AML-193 (cell line): ENCODE measurements around the gene EML5.

ENCODE experiments used
- DNase-seq, 2 experiments: peaks; one replicate each; lab custom pipeline; 2025; lab: John Stamatoyannopoulos, UW

The EML5 gene

GRCh38 chr14:88707088-88707487, 85.7 kb downstream of the EML5 start:
- DNase-seq: no peak

DNA sequence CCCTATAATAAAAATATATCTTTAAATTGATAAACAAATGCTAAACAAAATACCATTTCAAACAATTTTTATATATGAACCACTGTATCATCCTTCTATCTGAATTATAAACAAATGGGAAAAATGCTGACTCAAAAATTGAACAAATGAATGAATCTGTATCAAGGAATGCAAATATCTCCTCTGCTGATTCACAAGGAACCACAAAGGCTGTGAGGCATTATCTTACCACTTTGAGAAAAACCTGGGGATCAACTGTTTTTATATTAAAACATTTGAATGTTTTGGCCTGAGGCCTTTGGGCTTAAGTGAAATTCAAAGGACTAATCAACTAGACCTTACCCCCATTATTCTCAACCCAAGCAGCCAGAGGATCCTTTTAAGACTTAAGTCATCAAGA, 86.3 kb downstream of the EML5 start:
- no peak for DNase-seq

GRCh38 chr14:88698651-88699050, 94.1 kb downstream of the EML5 start:
- DNase-seq: no peak

- no peak for DNase-seq
These were observed 96.9 kb downstream of the EML5 start for GRCh38 chr14:88695870-88696269.

- DNase-seq: no peak
These were observed 104.4 kb downstream of the EML5 start for GRCh38 chr14:88688386-88688785.

DNA sequence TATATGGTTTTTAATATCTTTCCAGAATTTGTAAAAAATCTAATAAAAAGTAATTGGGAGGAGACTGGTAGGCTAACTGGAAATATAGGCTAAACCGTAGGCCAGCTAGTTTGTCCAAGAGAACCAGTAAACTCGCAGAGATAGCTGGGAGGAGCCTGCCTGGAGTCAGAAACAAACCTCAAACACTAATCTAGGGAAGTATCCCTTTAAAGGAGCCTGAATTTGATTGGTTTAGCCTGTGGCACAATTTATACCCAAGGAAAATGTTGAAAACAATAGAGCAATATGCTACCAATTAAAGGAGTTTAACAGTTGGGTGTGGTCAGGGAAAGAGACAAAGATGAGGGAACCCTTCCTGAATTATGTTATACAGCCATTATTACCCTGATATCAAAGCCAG, 109.6 kb downstream of the EML5 start:
- no peak for DNase-seq

GRCh38 chr14:88682495-88683114, 110.1 kb downstream of the EML5 start:
- no peak for DNase-seq

- DNase-seq: no peak
These were observed 110.8 kb downstream of the EML5 start for GRCh38 chr14:88681755-88682494.

DNA sequence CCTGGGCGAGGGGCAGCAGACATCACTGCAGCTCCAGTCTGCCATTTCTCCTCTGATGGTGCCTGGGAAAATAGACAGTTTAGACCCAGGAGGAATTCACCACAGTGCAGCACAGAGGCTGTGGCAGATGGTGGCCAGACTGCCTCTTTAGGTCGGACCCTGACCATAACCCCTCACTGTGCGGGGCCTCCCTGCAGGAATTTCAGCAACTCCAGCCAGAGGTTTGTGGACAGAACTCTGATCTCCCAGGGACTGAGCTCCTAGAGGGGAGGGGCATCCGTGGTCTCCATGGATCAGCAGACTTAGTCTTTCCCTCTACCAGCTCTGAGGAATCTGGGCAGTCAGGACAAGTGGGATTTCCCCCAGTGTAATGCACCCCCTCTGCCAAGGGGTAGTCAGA, 123.4 kb downstream of the EML5 start:
- DNase-seq: no peak

DNA sequence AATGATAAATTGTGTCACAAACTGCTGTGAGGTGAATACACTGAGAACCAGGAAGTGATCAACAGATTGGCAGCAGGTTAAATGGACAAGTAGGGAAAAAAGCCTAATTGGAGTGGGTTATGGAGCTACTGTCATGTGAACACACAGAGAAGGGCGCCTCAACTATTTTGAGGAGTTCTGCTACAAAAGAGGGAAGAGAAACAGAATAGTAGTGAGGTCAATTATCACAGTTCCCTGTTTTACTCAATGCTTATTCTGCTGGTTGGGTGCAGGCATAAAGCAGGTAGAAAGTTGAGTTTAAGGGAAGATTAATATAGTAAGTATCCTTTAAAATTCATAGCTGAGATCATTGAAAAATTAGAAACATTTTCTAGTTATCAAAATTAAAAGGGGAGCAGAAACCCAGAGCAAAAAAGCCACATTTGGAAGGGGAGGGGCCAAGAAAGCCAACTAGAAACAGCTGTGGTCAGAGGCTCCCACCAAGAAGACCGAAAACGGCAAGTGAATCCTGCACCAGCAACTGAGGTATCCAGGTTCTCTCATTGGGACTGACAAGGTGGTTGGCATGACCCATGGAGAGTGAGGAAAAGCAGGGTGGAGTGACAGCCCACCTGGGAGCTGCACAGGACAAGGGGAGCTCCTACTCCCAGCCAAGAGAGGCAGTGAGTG, 124.2 kb downstream of the EML5 start:
- no peak for DNase-seq

GRCh38 chr14:88667555-88668273, 125.0 kb downstream of the EML5 start:
- peak; percentile 70 to 71 for DNase-seq

DNA sequence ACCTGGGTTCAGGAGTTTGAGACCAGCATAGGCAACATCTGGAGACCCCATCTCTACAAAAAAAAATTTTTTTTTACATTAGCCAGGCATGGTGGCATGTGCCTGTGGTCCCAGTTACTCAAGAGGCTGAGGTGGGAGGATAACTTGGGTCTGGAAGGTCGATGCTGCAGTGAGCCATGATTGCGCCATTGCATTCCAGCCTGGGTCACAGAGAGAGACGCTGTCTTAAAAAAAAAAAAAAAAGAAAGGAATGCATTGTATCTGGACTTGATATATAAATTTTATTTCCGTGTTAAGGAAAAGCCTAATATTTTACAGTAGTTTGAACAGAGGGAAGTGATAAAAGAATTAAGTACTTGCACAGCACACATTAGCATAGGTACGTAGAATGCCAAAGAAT, 132.7 kb downstream of the EML5 start:
- DNase-seq: no peak

- DNase-seq: no peak
These were observed 153.5 kb downstream of the EML5 start for GRCh38 chr14:88639221-88639620.

GRCh38 chr14:88632512-88632911, 160.2 kb downstream of the EML5 start:
- no peak for DNase-seq

DNA sequence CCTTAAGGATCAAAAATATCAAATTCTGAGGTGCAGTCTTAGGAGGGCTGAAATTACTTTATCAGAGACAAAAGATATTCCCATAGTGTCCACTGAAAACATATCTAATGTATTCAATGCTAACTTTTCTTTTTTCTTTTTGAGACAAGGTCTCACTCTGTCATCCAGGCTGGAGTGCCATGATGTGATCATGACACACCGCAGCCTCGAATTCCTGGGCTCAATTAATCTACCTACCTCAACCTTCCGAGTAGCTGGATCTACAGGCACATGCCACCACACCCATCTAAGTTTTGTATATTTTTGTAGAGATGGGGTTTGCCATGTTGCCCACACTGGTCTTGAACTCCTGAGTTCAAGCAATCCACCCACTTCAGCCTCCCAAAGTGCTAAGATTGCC, 161.7 kb downstream of the EML5 start:
- no peak for DNase-seq

DNA sequence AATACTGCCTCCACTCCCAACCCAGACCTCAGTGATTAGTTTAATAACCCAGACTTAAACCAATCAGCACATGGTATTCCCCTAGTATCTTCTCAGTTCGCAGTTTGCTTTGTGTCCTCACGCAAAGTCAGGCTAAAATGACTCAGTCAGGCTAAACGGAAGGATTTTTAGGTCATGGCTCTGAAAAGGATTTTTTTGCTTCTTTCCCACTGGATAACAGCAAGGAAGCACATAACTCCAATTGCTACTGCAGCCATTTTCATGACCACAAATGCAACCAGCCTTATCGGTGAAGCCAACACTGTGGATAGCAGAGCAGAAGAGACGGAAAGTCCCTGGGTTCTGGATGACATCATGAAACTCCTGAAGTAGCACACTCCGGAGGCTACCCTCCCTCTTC, 162.2 kb downstream of the EML5 start:
- DNase-seq: no peak

- DNase-seq: no peak
These were observed 164.3 kb downstream of the EML5 start for GRCh38 chr14:88628462-88628861.

GRCh38 chr14:88628033-88628432, 164.7 kb downstream of the EML5 start:
- DNase-seq: no peak

GRCh38 chr14:88625671-88626070, 167.1 kb downstream of the EML5 start:
- DNase-seq: no peak

DNA sequence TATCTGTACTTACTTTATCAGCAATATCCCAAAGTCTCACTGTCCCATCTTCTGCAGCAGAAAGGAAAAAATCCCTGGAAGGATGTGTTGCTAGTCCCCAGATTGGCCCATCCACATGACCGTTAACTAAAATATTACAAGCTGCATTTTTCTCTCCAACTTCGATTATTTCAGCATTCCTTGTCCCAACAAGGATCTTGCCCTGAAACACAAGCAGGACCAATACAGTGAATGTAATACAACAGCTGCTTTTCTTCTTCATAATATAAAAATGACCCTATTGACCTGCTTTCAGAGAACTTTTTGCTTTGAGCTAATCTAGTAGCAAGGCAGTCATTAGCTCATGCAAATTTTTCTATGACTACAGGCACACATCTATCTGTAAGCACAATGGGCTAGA, 171.7 kb downstream of the EML5 start:
- DNase-seq: no peak

DNA sequence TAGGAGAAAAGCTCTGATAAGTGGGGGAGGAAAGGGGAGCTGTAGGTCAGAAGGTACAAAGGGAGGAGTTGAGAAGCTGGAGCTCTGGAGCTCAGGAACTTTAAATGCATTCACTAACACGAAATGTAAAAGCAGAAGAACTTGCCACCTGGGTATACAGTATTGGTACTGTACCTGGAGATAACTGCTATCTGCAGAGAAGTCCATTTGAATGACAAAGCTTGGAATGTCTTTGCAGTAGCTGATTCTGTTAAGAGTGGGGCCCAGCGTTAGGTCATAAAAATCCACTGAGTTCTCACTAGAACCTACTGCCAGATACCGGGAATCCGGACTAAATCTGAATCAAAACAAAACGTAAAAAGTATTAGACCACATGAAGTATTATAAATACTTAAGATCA, 174.3 kb downstream of the EML5 start:
- DNase-seq: no peak

DNA sequence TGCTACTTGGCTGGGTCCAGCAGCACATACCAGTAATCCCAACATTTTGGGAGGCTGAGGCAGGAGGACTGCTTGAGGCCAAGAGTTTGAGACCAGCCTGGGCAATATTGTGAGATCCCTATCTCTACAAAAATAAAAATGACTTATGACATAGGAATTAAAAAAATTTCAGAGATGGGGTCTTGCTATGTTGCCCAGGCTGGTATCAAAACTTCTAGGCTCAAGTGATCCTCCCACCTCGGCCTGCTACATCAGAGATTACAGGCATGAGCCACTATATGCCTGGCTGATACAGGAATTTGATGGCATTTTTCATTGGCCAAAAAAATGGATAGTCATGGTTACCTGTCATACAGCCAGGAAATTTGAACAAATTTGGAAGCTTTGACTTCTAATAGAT, 175.3 kb downstream of the EML5 start:
- DNase-seq: no peak

DNA sequence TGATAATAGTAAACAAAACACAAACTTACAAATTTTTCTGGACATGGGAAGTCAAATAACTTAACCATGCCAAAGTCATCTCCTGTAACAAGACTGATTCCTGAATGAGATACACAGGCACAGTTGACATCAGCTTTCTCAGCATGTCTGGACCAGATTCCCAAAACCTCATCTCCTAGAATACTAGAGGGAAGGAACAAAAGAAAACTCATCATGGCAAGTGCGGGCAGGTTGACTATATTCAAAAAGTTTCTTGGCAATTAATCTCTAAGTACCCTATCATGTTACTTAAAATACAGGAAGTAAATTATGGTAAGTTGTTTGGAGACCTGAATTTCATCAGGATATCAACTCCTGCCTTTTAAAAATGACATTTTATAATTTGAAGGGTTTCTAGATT, 176.1 kb downstream of the EML5 start:
- DNase-seq: no peak
